Small intestine (tissue), 7 donors: Measurements from ENCODE around the gene NUDT17. TPM values are rescaled to one million over a fixed set of nuclear protein-coding genes. Genes with fewer than 3 reads are reported as not detected.

Source experiments
- DNase-seq, 2 donors: peaks; one replicate each; pipeline versions ENCODE4 v3.0.0 to v3.0.0-alpha.2; 2013
- FAIRE-seq: peaks from 2 replicates; lab custom pipeline; 2012; peaks lifted over from hg19 to GRCh38; lab: Jason Lieb, UNC
- H3K27ac ChIP-seq, 3 donors: one replicate each; pipeline ENCODE4 v1.5.1; 2013; ENCODE audit warnings: low read length in 2 of 3, mild to moderate bottlenecking in 2 of 3, control low read depth in 1 of 3, inconsistent platforms in 1 of 3, low read depth in 1 of 3, moderate library complexity in 1 of 3
- H3K27me3 ChIP-seq, 3 donors: one replicate each; pipeline ENCODE4 v1.6.1; 2013; ENCODE audit warnings: low read length in 3 of 3, inconsistent platforms in 1 of 3; ENCODE audit not compliant: control insufficient read depth in 3 of 3, insufficient read depth in 3 of 3
- H3K36me3 ChIP-seq, 3 donors: one replicate each; pipeline ENCODE4 v1.6.1; 2013; ENCODE audit warnings: low read length in 3 of 3, inconsistent platforms in 1 of 3, low read depth in 1 of 3, mild to moderate bottlenecking in 1 of 3, moderate library complexity in 1 of 3; ENCODE audit not compliant: control insufficient read depth in 3 of 3, insufficient read depth in 2 of 3
- H3K4me1 ChIP-seq, 3 donors: one replicate each; pipeline ENCODE4 v1.6.1; 2013; ENCODE audit warnings: low read length in 2 of 3, inconsistent platforms in 1 of 3, low read depth in 1 of 3, mild to moderate bottlenecking in 1 of 3, moderate library complexity in 1 of 3; ENCODE audit not compliant: control insufficient read depth in 3 of 3, insufficient read depth in 2 of 3
- H3K4me3 ChIP-seq, 3 donors: one replicate each; pipeline ENCODE4 v1.5.1; 2013; ENCODE audit warnings: low read length in 3 of 3, control low read depth in 1 of 3, inconsistent platforms in 1 of 3, low read depth in 1 of 3, mild to moderate bottlenecking in 1 of 3, moderate library complexity in 1 of 3
- H3K9me3 ChIP-seq, 2 donors: one replicate each; pipeline ENCODE4 v1.6.1; 2013; ENCODE audit warnings: low read depth in 1 of 2, low read length in 1 of 2; ENCODE audit not compliant: control insufficient read depth in 2 of 2, insufficient read depth in 1 of 2
- WGBS, 3 donors: extraction: QIAGEN DNeasy Blood & Tissue Kit; methylation state at CpG; one replicate each; pipeline ENCODE4 v1.1.7; 2013; 5-methylcytosine and 5-hydroxymethylcytosine counted together
- polyA plus RNA-seq, 4 donors: library from polyadenylated mRNA; stranded (reverse) in 3 of 4; unstranded in 1 of 4; fragments of 200-250 nt in 3 of 4; fragments of 120-200 nt in 1 of 4; gene quantifications; one replicate each; pipeline versions ENCODE4 v1.2.1 to v1.2.3, GENCODE V29; 2013
- donor health status: healthy with polysubstance abuse.
- donor health status: control.
- donor health status: control.
- donor health status: Bipolar disorder and iron deficiency.
- donor health status: healthy.

Gene NUDT17
- polyA plus RNA-seq, 4 donors: 0.54 to 4.4 (median 1.6) TPM

DNA sequence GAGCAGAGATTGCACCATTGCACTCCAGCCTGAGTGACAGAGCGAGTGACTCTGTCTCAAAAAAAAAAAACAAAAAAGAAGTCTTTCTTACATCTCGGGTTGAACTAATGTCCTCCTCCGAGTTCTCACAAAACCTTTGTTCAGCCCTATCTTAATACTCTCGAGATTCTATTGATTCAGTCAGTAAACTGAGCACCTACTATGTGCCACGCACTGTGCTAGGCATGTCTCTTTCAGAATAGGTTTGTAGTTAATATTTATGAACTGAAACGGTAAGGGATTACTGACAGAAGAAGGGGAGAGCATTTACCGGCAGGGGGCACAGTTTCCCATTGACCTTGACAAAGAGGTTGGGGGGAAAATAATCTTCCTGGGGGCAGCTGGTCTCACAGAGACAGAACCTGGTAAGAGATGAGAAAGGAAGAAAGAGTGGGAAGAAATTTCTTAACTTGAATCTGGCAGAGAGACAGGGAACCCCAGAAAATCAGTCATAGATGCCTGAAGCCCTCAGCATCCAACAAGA is 10.1 kb downstream of the NUDT17 start:
- peaks cover 0 to 48% (median 10%) of the 10 kb centered on the region in 3 donors for H3K36me3 ChIP-seq
- WGBS, 3 donors: 73 to 88% (median 75%) methylated on average over 7 of the region's 7 CpGs
- H3K27ac ChIP-seq: no peak overlapping the region
- DNase-seq: no peak
- no peak overlapping the region for H3K4me3 ChIP-seq
- H3K27me3 ChIP-seq: no peaks in the 10 kb centered on the region
- no peak for FAIRE-seq
- no peaks in the 10 kb centered on the region for H3K9me3 ChIP-seq
- peaks cover 2 to 9% (median 6%) of the 10 kb centered on the region in 3 donors for H3K4me1 ChIP-seq

DNA sequence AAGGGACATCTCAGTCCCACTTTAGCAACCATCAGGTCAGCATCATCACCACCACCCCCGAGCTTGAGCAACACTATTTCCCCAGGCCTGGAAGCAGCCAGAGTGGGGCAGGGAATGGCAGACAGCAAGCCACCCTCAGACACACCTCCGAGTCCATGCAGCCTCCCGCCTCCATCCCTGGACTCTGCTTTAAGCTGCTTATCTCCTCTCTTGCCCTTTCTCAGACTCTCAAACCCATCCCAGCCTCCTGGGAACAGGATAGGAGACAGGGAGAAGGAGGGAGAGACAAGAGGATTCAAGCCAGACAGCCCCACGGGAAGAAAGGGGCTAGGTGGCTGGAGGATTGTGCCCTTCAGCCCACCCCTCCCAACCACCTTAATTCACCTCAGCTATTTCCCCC is 11.7 kb downstream of the NUDT17 start:
- H3K27ac ChIP-seq: no peak overlapping the region
- H3K36me3 ChIP-seq: peaks cover 0 to 34% (median 6%) of the 10 kb centered on the region in 3 donors
- no peaks in the 10 kb centered on the region for H3K27me3 ChIP-seq
- H3K9me3 ChIP-seq: no peaks in the 10 kb centered on the region
- DNase-seq: no peak
- peaks cover 2 to 9% (median 6%) of the 10 kb centered on the region in 3 donors for H3K4me1 ChIP-seq
- FAIRE-seq: no peak
- no peak overlapping the region for H3K4me3 ChIP-seq
- 69 to 93% (median 82%) methylated on average over 4 of the region's 4 CpGs for WGBS, 3 donors

DNA sequence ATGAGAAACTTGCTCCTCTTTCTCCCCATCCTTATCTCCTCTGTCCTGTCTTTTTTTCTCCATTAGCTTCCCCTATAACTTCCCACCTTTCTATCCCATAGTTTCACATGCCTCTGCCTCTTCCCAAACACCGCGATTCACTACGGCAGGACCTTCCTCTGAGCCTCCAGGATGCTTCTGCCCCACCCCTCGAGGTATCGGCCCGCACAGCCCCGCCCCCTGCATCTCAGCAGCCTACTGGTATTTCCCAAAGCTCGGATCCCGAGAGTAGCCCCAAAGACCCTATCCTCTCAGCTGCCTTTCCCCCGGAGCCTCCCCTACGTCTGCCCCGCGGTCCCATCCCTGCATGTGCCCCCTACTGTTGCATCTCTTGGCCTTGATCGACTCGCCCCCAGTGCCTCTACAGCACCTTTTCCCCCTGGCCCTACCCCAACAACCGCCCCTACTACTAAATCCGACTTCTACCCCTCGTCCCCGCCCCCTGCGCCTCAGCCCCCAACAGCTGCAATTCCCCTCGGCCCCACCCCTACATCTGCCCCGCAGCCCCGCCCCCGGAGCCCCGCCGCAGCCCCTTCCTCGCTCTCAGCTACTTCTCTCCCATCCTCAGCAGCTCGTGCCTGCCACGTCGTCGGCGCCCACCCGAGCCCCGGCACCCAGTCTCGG is 12.9 kb downstream of the NUDT17 start:
- DNase-seq (peak; percentile 45 to 55), FAIRE-seq (no peak)
- Histone ChIP-seq H3K27ac (peak overlapping the region; percentile 54 to 89 (median 89)), H3K9me3 (no peaks in the 10 kb centered on the region), H3K27me3 (no peaks in the 10 kb centered on the region), H3K4me3 (peak overlapping the region; percentile 84), H3K36me3 (peaks cover 0 to 32% (median 5%) of the 10 kb centered on the region in 3 donors), H3K4me1 (peaks cover 2 to 9% (median 6%) of the 10 kb centered on the region in 3 donors)
- 1% methylated on average over 35 of the region's 35 CpGs for WGBS, 3 donors

DNA sequence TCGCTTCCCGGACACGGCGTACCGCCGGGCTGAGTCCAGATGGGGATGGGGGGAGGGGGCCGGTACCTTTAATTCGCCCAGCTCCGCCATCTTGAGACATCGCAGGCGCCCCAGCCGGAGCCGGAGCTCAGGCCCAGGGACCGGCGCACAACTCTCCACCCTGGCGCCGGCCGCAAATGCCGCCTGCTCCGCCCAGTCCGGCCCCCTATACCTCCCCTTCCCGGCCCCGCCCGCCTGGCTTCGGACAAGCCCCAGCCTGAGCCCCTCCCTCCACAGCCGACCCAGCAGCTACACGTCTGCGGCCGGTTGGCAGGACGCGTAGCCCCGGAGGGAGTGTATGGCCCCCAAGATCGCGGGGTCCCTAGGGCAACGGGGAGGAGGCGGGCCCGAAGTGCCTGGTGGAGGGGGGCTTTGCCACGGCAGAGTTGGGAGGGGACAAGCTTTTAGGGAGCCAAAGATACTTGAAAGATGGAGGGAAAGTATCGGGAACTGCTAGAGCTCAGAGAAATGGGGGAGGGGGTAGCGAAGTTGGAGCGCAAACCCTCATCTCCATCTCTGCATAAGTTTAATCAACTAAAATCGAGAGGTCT is 13.6 kb downstream of the NUDT17 start, which contains the start of gene PIAS3:
Gene PIAS3 (minus strand): TSS at position 181 of the 590 bp plus-strand sequence. CDS start 91 bp downstream, at position 90.
- DNase-seq: peak; percentile 91 to 95
- no peaks in the 10 kb centered on the region for H3K27me3 ChIP-seq
- no peaks in the 10 kb centered on the region for H3K9me3 ChIP-seq
- peaks cover 2 to 9% (median 6%) of the 10 kb centered on the region in 3 donors for H3K4me1 ChIP-seq
- peak within 1 kb of the TSS; percentile 84 for H3K4me3 ChIP-seq
- H3K36me3 ChIP-seq: peaks cover 0 to 26% (median under 1%) of the 10 kb centered on the region in 3 donors
- no peak for FAIRE-seq
- 0 to 1% (median 0%) methylated on average over 37 to 42 of the region's 42 CpGs for WGBS, 3 donors
- peak within 1 kb of the TSS; percentile 54 to 89 (median 89) for H3K27ac ChIP-seq

DNA sequence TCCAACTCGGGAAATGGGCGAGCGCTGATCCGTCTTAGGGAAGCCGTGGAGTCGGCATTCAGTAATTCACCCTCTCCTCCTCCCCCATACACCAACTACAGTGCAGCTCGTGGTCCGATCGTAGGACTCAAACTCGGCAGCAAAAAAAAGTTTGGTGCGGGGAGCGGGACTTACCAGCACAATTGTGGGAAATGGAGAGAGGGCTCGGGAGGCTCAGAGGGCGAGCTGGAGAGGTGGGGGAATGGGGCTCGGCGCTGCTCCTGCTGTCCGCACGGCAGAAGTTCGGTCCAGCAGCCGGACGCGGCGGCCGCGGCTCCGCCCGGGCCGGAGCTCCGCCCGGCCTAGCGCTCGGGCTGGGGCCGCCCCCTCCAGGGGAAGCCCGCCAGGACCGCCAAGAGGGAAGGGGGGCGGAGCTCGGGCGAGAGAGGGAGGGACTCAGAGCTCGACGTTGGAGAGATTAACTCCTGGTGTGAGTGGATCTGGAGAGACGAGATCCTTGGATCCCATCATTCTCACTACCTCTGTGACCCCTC is 14.1 kb downstream of the NUDT17 start:
- Histone ChIP-seq H3K27me3 (no peaks in the 10 kb centered on the region), H3K27ac (peak overlapping the region in 2 of 3 donors; percentile 86 to 89), H3K4me1 (peaks cover 2 to 9% (median 6%) of the 10 kb centered on the region in 3 donors), H3K4me3 (peak overlapping the region; percentile 84), H3K9me3 (no peaks in the 10 kb centered on the region), H3K36me3 (peaks cover 0 to 22% (median 0%) of the 10 kb centered on the region in 3 donors)
- 0 to 1% (median 0%) methylated on average over 28 to 41 of the region's 41 CpGs for WGBS, 3 donors
- FAIRE-seq (no peak), DNase-seq (peak; percentile 83 to 92)

DNA sequence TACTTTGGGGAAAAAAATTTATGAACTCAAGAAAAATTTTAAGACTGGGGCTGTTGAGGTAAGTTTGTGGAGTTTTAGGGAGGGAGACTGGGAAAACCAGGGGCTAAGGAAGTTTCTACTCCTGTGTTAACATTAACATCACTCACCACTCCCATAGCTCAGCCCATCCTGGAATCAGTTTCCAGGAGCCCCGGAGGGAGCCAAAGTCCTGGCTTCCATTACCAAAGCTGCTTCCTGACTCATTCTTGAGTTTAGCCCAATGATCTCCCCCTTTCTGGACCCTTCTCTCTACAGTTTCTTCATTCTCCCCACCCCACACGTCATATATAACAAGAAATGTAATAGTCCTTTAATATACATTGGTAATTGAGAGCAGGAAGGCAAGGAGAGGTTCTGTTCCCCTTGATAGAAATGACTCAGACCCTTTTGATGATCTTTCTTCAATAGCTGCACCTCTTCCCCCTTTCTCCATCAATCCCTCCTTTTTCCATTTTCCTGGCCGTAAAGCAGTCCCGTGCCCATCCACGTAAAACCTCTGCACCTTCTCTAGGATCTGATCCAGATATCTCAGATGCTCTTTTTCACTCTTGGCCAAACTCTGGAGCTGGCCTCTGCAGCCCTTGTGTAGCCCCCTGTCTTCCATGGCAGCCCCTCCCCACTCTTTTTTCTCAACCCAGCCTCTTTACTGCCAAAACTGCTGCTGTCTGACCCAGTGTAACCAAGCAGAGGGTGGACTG is 18.0 kb downstream of the NUDT17 start:
- DNase-seq: no peak

DNA sequence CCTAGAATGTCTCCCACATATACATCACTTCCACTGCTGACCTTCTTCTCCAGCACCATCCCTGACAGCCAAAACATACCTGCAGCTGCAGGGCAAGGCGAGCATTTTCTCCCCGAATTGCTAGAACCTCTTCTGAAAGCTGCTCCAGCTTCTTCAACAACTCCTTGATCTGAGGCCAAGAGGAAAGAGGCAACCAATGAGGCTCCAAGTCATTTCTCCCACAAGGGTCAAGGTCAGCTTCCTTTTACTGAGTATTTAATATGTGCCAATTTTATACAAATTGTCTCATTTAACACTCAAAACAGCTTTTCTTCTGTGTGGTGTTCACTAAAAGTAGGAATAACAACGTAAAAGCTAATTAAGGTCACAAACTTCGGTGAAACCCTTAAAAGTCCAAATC is 22.8 kb downstream of the NUDT17 start:
- Histone ChIP-seq H3K4me1 (no peaks in the 10 kb centered on the region), H3K9me3 (no peaks in the 10 kb centered on the region), H3K4me3 (no peak overlapping the region), H3K27me3 (peaks cover 0 to 31% (median 0%) of the 10 kb centered on the region in 3 donors), H3K36me3 (no peaks in the 10 kb centered on the region), H3K27ac (no peak overlapping the region)
- FAIRE-seq: no peak
- WGBS, 3 donors: 77 to 83% (median 79%) methylated on average over 4 of the region's 4 CpGs
- DNase-seq: no peak

More for the DNA sequence above, 18.0 kb downstream of the NUDT17 start:
- no peaks in the 10 kb centered on the region for H3K36me3 ChIP-seq
- no peak overlapping the region for H3K27ac ChIP-seq
- WGBS, 3 donors: 75 to 80% (median 77%) methylated on average over 5 of the region's 5 CpGs
- peaks cover 0 to 10% (median 0%) of the 10 kb centered on the region in 3 donors for H3K27me3 ChIP-seq
- FAIRE-seq: no peak
- peaks cover 0 to 5% (median 3%) of the 10 kb centered on the region in 3 donors for H3K4me1 ChIP-seq
- no peak overlapping the region for H3K4me3 ChIP-seq
- no peaks in the 10 kb centered on the region for H3K9me3 ChIP-seq
